SK-N-SH (cell line): ENCODE measurements around the gene ZC3H12A. TPM values are rescaled to one million over a fixed set of nuclear protein-coding genes. Genes with fewer than 3 reads are reported as not detected.

Experiments
- CTCF ChIA-PET: fragments of 300-600, 350-600 bp; formaldehyde crosslinking; extraction: SDS; loops from one replicate; lab custom pipeline; 2021; lab: Yijun Ruan, JAX
- POLR2A ChIA-PET: fragments of 350-600 bp; sonication (Branson Sonifier 250); formaldehyde crosslinking; extraction: SDS; loops from one replicate; lab custom pipeline; 2020; ENCODE audit warnings: antibody characterized with exemption, inconsistent platforms; lab: Yijun Ruan, JAX
- DNase-seq: peaks from one replicate; pipeline ENCODE4 v3.0.0; 2012
- H2AFZ ChIP-seq: fragments of 200-600 bp; sonication (generic); 2 replicates; pipeline ENCODE4 v1.8.1; 2016; ENCODE audit warnings: antibody characterized with exemption, mild to moderate bottlenecking, low read depth
- H3F3A ChIP-seq: fragments of 200-600 bp; sonication (generic); replicated peaks from 2 replicates; pipeline ENCODE3; 2016; ENCODE audit warnings: antibody characterized with exemption, mild to moderate bottlenecking; ENCODE audit not compliant: insufficient read depth
- H3K27ac ChIP-seq, 2 experiments: fragments of 200-500 bp in 1 of 2; fragments of 200-600 bp in 1 of 2; sonication (Bioruptor generic) in 1 of 2; sonication (generic), shearing (Covaris generic) in 1 of 2; 2 replicates each; pipeline versions ENCODE4 v1.5.1 to v1.6.1; 2014 to 2016; ENCODE audit warnings: low read depth in 2 of 2, inconsistent platforms in 1 of 2, low read length in 1 of 2, mild to moderate bottlenecking in 1 of 2, mixed read lengths in 1 of 2
- H3K27me3 ChIP-seq: fragments of 200-600 bp; sonication (generic), shearing (Covaris generic); 2 replicates; pipeline ENCODE4 v1.6.1; 2016; ENCODE audit warnings: mixed run types; ENCODE audit not compliant: insufficient read depth
- H3K36me3 ChIP-seq, 2 experiments: fragments of 200-500 bp in 1 of 2; fragments of 200-600 bp in 1 of 2; sonication (Bioruptor generic) in 1 of 2; sonication (generic) in 1 of 2; replicated peaks in 1 of 2; 2 replicates each; pipeline versions ENCODE3 to v1.5.1; 2014 to 2016; ENCODE audit warnings: low read length in 1 of 2, mild to moderate bottlenecking in 1 of 2; ENCODE audit not compliant: insufficient read depth in 2 of 2, control insufficient read depth in 1 of 2
- H3K4me1 ChIP-seq, 2 experiments: fragments of 200-500 bp in 1 of 2; fragments of 200-600 bp in 1 of 2; sonication (Bioruptor generic) in 1 of 2; sonication (generic), shearing (Covaris generic) in 1 of 2; 2 replicates each; pipeline versions ENCODE4 v1.5.1 to v1.6.1; 2014 to 2016; ENCODE audit warnings: low read depth in 1 of 2, low read length in 1 of 2, mixed run types in 1 of 2; ENCODE audit not compliant: insufficient read depth in 2 of 2, control insufficient read depth in 1 of 2
- H3K4me2 ChIP-seq: fragments of 200-600 bp; sonication (generic), shearing (Covaris generic); 2 replicates; pipeline ENCODE4 v1.6.1; 2017; ENCODE audit warnings: mixed run types
- H3K4me3 ChIP-seq, 2 experiments: fragments of 200-500 bp in 1 of 2; fragments of 200-600 bp in 1 of 2; sonication (Bioruptor generic) in 1 of 2; sonication (generic), shearing (Covaris generic) in 1 of 2; 2 replicates each; pipeline versions ENCODE4 v1.5.1 to v1.8.1; 2014 to 2016; ENCODE audit warnings: low read depth in 2 of 2, inconsistent platforms in 1 of 2, low read length in 1 of 2, mild to moderate bottlenecking in 1 of 2, mixed read lengths in 1 of 2, moderate library complexity in 1 of 2
- H3K79me2 ChIP-seq: fragments of 200-600 bp; sonication (generic); 2 replicates; pipeline ENCODE4 v1.8.1; 2017; ENCODE audit warnings: mild to moderate bottlenecking; ENCODE audit not compliant: insufficient read depth
- H3K9ac ChIP-seq: fragments of 200-600 bp; sonication (generic); 2 replicates; pipeline ENCODE4 v1.6.1; 2017; ENCODE audit warnings: mixed run types
- H3K9me2 ChIP-seq: fragments of 200-600 bp; sonication (generic); 2 replicates; pipeline ENCODE4 v1.6.1; 2017; ENCODE audit warnings: mixed run types
- H3K9me3 ChIP-seq: fragments of 200-600 bp; sonication (generic); 2 replicates; pipeline ENCODE4 v1.6.1; 2017; ENCODE audit warnings: mixed run types, mild to moderate bottlenecking, moderate library complexity
- H4K20me1 ChIP-seq: fragments of 200-600 bp; sonication (generic); 2 replicates; pipeline ENCODE4 v1.6.1; 2017; ENCODE audit warnings: mild to moderate bottlenecking, mixed run types; ENCODE audit not compliant: insufficient read depth
- ELF1 ChIP-seq: IDR thresholded peaks from 2 replicates; pipeline ENCODE4 v1.4.0; 2012
- EP300 ChIP-seq, 2 experiments: IDR thresholded peaks; 2 replicates each; pipeline versions ENCODE4 v1.4.0 to v1.6.1; 2012; ENCODE audit warnings: borderline replicate concordance in 1 of 2, low read depth in 1 of 2, low read length in 1 of 2
- GATA2 ChIP-seq: sonication (generic); formaldehyde crosslinking; IDR thresholded peaks from 2 replicates; pipeline ENCODE4 v1.5.0; 2020; ENCODE audit warnings: mild to moderate bottlenecking, missing genetic modification reagents
- NFIC ChIP-seq: IDR thresholded peaks from 2 replicates; pipeline ENCODE4 v1.4.0; 2012; ENCODE audit warnings: borderline replicate concordance
- NRF1 ChIP-seq: IDR thresholded peaks from 2 replicates; pipeline ENCODE4 v1.6.1; 2012; ENCODE audit warnings: low read depth, mild to moderate bottlenecking, low read length
- POLR2AphosphoS5 ChIP-seq: IDR thresholded peaks from 2 replicates; pipeline ENCODE4 v1.6.1; 2012; ENCODE audit warnings: low read depth, low read length
- RAD21 ChIP-seq: IDR thresholded peaks from 2 replicates; pipeline ENCODE4 v1.6.1; 2012; ENCODE audit warnings: mild to moderate bottlenecking, low read length
- RXRA ChIP-seq: IDR thresholded peaks from 2 replicates; pipeline ENCODE4 v1.4.0; 2012; ENCODE audit warnings: low read depth, mild to moderate bottlenecking, borderline replicate concordance
- SIN3A ChIP-seq: IDR thresholded peaks from 2 replicates; pipeline ENCODE4 v1.6.1; 2012; ENCODE audit warnings: low read depth, mild to moderate bottlenecking, low read length, moderate library complexity, borderline replicate concordance
- SMC3 ChIP-seq: IDR thresholded peaks from 2 replicates; pipeline ENCODE4 v1.6.1; 2012; ENCODE audit warnings: low read depth, low read length, improper control_type of control experiment
- TAF1 ChIP-seq: IDR thresholded peaks from 2 replicates; pipeline ENCODE4 v1.6.1; 2012; ENCODE audit warnings: low read depth, mild to moderate bottlenecking, low read length, moderate library complexity, borderline replicate concordance
- TCF12 ChIP-seq: IDR thresholded peaks from 2 replicates; pipeline ENCODE4 v1.4.0; 2012
- YY1 ChIP-seq: IDR thresholded peaks from 2 replicates; pipeline ENCODE4 v1.4.0; 2012; ENCODE audit warnings: low read depth, mild to moderate bottlenecking
- WGBS: methylation state at CpG from one replicate; pipeline ENCODE4 v1.1.6; 2017; ENCODE audit warnings: low lambda C conversion rate; 5-methylcytosine and 5-hydroxymethylcytosine counted together
- polyA plus RNA-seq, 3 experiments: library from polyadenylated mRNA; depleted of rRNA; stranded (reverse); fragments of >200 nt; gene quantifications; 2 replicates each; pipeline ENCODE4 v1.2.3, GENCODE V29; 2012
- TF ChIP-seq, protein P1 (sequence below): IDR thresholded peaks from 2 replicates; pipeline ENCODE4 v1.4.0; 2012; ENCODE audit warnings: low read depth, borderline replicate concordance
- TF ChIP-seq, protein P2 (sequence below): IDR thresholded peaks from 2 replicates; pipeline ENCODE4 v1.4.0; 2012; ENCODE audit warnings: low read depth
- TF ChIP-seq, protein P3 (sequence below): IDR thresholded peaks from 2 replicates; pipeline ENCODE4 v1.6.1; 2012; ENCODE audit warnings: mild to moderate bottlenecking, low read depth, low read length, moderate library complexity
- TF ChIP-seq, protein P4 (sequence below): IDR thresholded peaks from 2 replicates; pipeline ENCODE4 v1.4.0; 2012; ENCODE audit warnings: low read depth, borderline replicate concordance
- TF ChIP-seq, protein P5 (sequence below): fragments of 150-350 bp; IDR thresholded peaks from 2 replicates; pipeline ENCODE4 v1.6.1; 2017; ENCODE audit warnings: antibody characterized with exemption, low read length, low read depth, borderline replicate concordance

The ZC3H12A gene
- polyA plus RNA-seq, 1 of the 3 experiments (the other 2 are of a cell fraction): 8.9 TPM

DNA sequence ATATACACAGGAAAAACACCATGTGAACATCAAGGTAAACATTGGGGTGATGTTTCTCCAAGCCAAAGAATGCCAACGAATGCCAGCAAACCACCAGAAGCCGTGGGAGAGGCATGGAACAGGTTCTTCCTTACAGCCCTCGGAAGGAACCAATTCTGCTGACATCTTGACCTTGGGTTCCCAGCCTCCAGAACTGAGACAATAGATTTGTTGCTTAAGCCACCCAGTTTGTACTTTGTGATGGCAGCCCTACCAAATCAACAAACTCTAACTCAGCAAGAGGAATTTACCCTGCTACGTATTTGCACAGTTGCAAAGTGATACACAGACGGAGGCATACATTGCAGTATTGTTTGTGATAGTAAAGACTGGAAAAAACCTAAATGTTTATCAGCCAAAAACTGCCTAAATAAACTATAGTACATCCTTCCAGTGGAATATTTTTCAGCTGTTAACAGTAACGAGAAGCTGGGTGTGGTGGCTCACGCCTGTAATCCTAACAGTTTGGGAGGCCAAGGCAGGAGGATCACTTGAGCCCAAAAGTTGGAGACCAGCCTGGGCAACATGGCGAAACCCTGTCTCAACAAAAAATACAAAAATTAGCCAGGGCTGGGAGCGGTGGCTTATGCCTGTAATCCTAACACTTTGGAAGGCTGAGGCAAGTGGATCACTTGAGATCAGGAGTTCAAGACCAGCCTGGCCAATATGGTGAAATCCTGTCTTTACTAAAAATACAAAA lies 12.5 kb upstream of the ZC3H12A start:
- Histone ChIP-seq H3F3A (no peaks in the 10 kb centered on the region), H4K20me1 (no peaks in the 10 kb centered on the region), H3K4me2 (no peak overlapping the region), H3K4me1 (no peaks in the 10 kb centered on the region), H3K79me2 (peaks cover 2% of the 10 kb centered on the region; the same call in 1 of the 2 replicates), H3K9me2 (no peaks in the 10 kb centered on the region), H3K27ac (no peak overlapping the region), H3K9me3 (no peaks in the 10 kb centered on the region), H3K9ac (no peak overlapping the region), H3K36me3 (peaks cover 0 to 4% of the 10 kb centered on the region in 2 experiments), H3K27me3 (no peaks in the 10 kb centered on the region), H3K4me3 (no peak overlapping the region), H2AFZ (no peak overlapping the region)
- CTCF ChIA-PET: interaction anchor here (18.1 to 23.1 kb wide), 2 partner anchors 6 to 29 kb away, joined by 170 to 481 read pairs; no protein-coding TSS in a partner anchor
- POLR2A ChIA-PET: no interaction called here
- no peak for DNase-seq
- TF ChIP-seq ELF1 (no peak), NFIC (no peak), YY1 (no peak), RXRA (no peak), POLR2AphosphoS5 (no peak), GATA2 (CRISPR knock-in tag) (no peak), TCF12 (no peak), TAF1 (no peak), RAD21 (no peak), SMC3 (no peak), SIN3A (no peak), NRF1 (no peak), EP300 (IDR thresholded peaks at IDR 0.05; ENCODE audit: borderline replicate concordance in 1 of 2, low read depth in 1 of 2, low read length in 1 of 2) (no peak)
- TF ChIP-seq, protein P1, sequence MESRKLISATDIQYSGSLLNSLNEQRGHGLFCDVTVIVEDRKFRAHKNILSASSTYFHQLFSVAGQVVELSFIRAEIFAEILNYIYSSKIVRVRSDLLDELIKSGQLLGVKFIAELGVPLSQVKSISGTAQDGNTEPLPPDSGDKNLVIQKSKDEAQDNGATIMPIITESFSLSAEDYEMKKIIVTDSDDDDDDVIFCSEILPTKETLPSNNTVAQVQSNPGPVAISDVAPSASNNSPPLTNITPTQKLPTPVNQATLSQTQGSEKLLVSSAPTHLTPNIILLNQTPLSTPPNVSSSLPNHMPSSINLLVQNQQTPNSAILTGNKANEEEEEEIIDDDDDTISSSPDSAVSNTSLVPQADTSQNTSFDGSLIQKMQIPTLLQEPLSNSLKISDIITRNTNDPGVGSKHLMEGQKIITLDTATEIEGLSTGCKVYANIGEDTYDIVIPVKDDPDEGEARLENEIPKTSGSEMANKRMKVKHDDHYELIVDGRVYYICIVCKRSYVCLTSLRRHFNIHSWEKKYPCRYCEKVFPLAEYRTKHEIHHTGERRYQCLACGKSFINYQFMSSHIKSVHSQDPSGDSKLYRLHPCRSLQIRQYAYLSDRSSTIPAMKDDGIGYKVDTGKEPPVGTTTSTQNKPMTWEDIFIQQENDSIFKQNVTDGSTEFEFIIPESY: no peak
- TF ChIP-seq, protein P2, sequence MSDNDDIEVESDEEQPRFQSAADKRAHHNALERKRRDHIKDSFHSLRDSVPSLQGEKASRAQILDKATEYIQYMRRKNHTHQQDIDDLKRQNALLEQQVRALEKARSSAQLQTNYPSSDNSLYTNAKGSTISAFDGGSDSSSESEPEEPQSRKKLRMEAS: no peak
- TF ChIP-seq, protein P3, sequence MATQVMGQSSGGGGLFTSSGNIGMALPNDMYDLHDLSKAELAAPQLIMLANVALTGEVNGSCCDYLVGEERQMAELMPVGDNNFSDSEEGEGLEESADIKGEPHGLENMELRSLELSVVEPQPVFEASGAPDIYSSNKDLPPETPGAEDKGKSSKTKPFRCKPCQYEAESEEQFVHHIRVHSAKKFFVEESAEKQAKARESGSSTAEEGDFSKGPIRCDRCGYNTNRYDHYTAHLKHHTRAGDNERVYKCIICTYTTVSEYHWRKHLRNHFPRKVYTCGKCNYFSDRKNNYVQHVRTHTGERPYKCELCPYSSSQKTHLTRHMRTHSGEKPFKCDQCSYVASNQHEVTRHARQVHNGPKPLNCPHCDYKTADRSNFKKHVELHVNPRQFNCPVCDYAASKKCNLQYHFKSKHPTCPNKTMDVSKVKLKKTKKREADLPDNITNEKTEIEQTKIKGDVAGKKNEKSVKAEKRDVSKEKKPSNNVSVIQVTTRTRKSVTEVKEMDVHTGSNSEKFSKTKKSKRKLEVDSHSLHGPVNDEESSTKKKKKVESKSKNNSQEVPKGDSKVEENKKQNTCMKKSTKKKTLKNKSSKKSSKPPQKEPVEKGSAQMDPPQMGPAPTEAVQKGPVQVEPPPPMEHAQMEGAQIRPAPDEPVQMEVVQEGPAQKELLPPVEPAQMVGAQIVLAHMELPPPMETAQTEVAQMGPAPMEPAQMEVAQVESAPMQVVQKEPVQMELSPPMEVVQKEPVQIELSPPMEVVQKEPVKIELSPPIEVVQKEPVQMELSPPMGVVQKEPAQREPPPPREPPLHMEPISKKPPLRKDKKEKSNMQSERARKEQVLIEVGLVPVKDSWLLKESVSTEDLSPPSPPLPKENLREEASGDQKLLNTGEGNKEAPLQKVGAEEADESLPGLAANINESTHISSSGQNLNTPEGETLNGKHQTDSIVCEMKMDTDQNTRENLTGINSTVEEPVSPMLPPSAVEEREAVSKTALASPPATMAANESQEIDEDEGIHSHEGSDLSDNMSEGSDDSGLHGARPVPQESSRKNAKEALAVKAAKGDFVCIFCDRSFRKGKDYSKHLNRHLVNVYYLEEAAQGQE: no peak
- TF ChIP-seq, protein P4, sequence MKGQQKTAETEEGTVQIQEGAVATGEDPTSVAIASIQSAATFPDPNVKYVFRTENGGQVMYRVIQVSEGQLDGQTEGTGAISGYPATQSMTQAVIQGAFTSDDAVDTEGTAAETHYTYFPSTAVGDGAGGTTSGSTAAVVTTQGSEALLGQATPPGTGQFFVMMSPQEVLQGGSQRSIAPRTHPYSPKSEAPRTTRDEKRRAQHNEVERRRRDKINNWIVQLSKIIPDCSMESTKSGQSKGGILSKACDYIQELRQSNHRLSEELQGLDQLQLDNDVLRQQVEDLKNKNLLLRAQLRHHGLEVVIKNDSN: no peak
- TF ChIP-seq, protein P5, sequence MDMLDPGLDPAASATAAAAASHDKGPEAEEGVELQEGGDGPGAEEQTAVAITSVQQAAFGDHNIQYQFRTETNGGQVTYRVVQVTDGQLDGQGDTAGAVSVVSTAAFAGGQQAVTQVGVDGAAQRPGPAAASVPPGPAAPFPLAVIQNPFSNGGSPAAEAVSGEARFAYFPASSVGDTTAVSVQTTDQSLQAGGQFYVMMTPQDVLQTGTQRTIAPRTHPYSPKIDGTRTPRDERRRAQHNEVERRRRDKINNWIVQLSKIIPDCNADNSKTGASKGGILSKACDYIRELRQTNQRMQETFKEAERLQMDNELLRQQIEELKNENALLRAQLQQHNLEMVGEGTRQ: no peak
- 89% methylated on average over 9 of the region's 9 CpGs for WGBS
